Stimulated activated CD8-positive, alpha-beta memory T cell treated with anti-CD3 and anti-CD28 coated beads, Interleukin-12 subunit alpha, Interleukin-12 subunit beta, amount 100 ng/mL, for 1 hour (primary cell): ENCODE data around the gene SLC13A1.
"Not testable (repeated sequence)": the region's sequence is repeated elsewhere in the genome, so short reads cannot be mapped to it uniquely, and the experiment has no call there.

ENCODE experiments used
- DNase-seq: peaks from one replicate; pipeline ENCODE4 v3.0.0-alpha.2; 2020; ENCODE audit warnings: low read depth

SLC13A1 gene

DNA sequence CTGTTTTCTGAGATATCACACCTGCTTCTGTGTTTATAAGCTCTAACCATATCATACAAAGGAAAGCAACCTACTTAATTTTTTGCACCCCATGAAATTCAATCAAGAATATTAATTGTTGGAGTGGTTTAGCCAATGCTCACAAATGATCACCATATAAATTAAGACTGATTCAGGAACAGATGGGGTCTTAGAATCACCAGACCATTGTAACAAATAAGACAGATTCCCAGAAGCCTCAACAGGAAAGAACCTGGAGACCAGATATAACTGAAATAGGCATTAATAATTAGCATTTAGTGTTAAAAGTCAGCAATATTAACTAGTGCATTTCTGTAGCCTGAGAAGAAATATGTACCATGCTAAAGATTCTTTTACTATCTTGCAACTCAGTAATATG lies 73.6 kb downstream of the SLC13A1 start:
- DNase-seq, result no peak

DNA sequence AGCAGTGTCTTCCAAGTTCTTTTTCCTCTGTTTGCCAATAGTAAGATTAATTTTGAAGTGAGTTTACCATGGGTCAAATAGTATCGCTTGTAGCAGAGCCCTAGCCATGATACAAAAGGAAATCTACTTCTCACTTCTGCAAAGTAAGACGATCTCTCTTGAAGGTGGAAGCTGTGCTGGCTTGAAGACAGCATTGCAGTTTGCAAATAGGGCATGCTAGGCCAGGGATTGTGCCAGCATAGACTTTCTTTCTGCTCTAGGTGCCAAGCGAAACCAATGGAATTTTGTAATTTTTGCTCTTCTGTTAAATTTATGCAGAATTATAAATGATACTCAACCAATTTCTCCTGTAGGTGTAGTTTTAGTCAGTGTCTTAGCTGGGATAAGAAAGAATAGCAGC lies 74.5 kb downstream of the SLC13A1 start:
- DNase-seq, result no peak

DNA sequence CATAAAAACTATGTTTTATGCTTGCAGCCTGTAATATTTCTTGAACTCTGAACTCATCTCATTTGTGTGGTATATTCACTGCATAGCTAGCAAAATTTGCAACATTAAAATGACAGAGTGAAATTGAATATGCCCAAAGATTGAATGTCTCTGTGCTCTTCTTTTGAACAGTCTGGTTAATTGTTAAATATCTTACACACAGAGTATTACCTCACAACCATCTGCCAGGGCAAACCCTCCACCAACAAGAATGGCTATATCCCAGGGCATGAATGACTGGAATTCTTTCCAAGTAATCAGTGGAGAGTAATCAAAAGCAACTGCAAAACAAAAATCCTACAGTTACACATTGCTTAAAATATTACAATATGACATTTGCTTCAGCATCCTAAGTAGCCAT lies 76.9 kb downstream of the SLC13A1 start:
- no peak for DNase-seq

GRCh38 chr7:123120286-123120685 lies 79.5 kb downstream of the SLC13A1 start:
- DNase-seq, result no peak

GRCh38 chr7:123115331-123115730 lies 84.4 kb downstream of the SLC13A1 start:
- DNase-seq, result no peak

DNA sequence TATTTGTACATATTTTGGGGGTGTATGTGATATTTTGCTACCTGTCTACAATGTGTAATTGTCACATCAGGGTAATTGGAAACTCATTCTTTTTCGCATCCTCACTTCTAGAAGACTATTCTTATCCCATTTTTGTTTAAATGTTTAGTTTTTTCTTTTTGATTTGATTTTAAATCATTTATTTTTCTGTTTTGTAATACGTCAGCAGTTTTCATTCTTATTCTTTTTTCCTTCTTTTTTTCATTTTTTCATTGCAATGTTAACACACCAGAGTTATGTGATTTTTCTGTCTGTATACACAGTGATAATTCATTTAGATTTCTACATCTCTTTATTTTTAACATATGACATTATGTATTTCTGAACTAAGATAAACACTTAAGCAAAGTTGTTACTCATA lies 85.5 kb downstream of the SLC13A1 start:
- no peak for DNase-seq

DNA sequence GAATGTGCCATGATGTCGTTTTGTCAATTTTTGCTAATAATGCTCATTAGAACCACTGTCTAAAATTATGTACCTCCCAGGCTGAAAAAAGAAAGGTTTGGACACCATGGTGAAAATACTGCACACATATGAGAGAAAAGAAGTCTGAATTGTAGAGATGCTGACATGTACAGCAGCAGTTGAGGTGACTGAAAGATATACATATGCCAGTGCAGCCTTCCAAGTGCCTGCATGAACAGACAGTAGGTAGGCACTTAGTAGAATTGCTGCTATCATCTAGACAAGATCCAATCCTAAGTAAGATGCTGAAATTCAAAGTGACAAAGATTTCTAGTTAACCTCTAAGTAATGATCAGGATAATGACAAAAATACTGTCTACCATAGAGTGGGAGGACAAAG lies 86.9 kb downstream of the SLC13A1 start:
- no peak for DNase-seq

DNA sequence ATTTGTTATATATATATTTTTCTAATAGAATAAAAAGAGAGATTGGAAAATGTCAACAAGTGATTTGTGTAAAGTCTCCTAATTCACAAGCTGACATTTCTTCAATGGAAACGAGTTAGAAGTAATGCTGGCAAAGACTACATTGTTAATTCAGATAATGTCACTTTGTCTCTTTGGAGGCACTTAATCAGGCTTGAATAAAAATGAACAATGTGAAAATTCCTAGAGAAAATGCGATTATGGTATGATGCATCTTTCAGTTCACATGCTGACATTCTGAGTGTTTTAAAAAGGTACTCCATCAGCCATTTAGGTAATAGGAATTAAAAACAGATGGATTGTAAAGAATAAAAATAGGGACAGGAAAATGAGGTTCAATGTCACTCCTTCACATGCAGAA lies 100.1 kb downstream of the SLC13A1 start:
- no peak for DNase-seq

DNA sequence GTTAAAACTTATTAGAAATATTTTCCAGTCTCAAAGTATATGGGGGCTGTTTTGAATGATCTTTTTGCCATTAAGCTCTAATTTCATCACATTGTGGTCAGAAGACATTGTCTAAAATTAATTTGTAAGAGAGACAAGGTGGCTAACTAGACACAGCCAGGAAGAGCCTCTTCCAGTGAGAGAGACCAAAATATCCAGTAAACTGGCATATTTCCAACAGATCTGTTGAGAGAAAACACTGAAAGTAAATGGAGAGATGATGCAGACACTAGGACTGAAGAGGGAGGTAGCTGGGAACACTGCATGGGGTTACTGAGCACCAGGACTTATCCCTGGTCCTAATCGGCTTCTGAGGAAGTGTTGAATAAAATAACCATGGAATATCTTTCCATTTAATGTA lies 102.8 kb downstream of the SLC13A1 start:
- DNase-seq, result no peak

GRCh38 chr7:123096434-123096833 lies 103.3 kb downstream of the SLC13A1 start:
- no peak for DNase-seq

- DNase-seq, result no peak
Observed at GRCh38 chr7:123090456-123090855, 109.3 kb downstream of the SLC13A1 start.

GRCh38 chr7:123086910-123087309 lies 112.9 kb downstream of the SLC13A1 start:
- DNase-seq, result not testable (repeated sequence)

GRCh38 chr7:123084861-123085260 lies 114.9 kb downstream of the SLC13A1 start:
- DNase-seq, result not testable (repeated sequence)

- no peak for DNase-seq
Observed at GRCh38 chr7:123079021-123079420, 120.7 kb downstream of the SLC13A1 start.

DNA sequence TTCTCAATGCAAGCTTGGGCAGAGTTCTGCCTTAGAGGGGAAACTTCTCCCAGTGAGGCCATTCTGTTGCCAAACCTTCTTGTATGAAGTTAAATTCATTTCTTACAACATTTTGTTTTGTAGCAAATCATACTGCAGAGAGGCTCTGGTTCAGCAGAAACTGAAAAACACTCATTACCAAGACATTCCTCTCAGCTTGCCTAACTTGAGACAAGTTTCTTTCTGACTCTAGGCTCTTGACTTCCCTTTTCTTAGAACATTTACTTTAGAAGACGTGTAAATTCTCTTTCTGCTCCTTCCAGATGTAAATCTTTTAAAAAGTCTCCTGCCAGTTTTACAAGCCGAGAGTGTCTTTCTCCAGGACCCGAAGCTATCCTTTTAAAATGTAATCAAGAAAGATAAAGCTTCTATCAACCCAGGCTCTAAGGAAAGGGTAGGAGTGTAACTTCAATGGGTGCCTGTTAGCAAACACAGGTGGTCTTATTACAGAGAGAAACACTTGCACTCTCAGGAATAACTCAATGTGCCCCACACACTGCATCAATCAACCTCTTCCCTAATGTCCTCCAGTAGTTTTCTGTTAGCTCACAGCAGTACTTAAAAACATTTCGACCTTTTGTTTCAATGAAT lies 123.8 kb downstream of the SLC13A1 start:
- DNase-seq, result no peak

- no peak for DNase-seq
Observed at GRCh38 chr7:123070702-123071286, 129.0 kb downstream of the SLC13A1 start.

DNA sequence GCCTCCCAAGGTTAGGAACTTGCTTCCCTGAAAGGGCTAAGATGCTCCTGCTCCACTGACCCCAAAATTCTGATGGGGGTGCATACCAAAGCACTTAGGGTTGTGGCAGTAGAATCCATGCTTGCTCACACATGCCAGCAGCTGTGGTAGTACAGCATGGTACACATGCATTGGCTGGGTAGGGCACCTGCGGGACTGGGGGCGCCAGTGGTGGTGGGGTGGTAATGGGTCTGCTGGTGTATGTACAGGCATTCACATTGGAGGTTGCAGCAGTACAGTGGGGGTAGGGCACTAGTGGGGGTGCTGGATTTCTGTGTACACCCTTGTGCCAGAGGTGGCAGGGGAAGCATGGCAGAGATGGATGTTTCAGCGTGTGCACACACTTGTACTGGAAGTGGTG lies 132.0 kb downstream of the SLC13A1 start:
- DNase-seq, result no peak
